Neural cell (in vitro differentiated cells): ENCODE results near the gene ADORA2A.

Source experiments
- EZH2 ChIP-seq: fragments of 200-600, 300-800 bp; shearing (Covaris generic), sonication (generic); IDR thresholded peaks from 2 replicates; pipeline ENCODE4 v1.6.1; 2014; ENCODE audit warnings: antibody characterized with exemption, low read length, borderline replicate concordance, mild to moderate bottlenecking; ENCODE audit not compliant: insufficient read depth, poor library complexity, severe bottlenecking
- SMC3 ChIP-seq: fragments of 450-650 bp; conservative IDR thresholded peaks from 2 replicates; pipeline ENCODE4 v1.6.1; 2014; ENCODE audit warnings: antibody characterized with exemption, mild to moderate bottlenecking, moderate library complexity; ENCODE audit not compliant: poor library complexity
- TF ChIP-seq, protein P1 (sequence below): fragments of 450-650 bp; IDR thresholded peaks from 2 replicates; pipeline ENCODE4 v1.5.1; 2014; ENCODE audit warnings: antibody characterized with exemption, mild to moderate bottlenecking, moderate library complexity; ENCODE audit not compliant: poor library complexity, severe bottlenecking

- TF ChIP-seq EZH2, result no peak
- TF ChIP-seq, protein P1, sequence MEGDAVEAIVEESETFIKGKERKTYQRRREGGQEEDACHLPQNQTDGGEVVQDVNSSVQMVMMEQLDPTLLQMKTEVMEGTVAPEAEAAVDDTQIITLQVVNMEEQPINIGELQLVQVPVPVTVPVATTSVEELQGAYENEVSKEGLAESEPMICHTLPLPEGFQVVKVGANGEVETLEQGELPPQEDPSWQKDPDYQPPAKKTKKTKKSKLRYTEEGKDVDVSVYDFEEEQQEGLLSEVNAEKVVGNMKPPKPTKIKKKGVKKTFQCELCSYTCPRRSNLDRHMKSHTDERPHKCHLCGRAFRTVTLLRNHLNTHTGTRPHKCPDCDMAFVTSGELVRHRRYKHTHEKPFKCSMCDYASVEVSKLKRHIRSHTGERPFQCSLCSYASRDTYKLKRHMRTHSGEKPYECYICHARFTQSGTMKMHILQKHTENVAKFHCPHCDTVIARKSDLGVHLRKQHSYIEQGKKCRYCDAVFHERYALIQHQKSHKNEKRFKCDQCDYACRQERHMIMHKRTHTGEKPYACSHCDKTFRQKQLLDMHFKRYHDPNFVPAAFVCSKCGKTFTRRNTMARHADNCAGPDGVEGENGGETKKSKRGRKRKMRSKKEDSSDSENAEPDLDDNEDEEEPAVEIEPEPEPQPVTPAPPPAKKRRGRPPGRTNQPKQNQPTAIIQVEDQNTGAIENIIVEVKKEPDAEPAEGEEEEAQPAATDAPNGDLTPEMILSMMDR, result no peak
- no peak for TF ChIP-seq SMC3
Observed at GRCh38 chr22:24427500-24428164, at the start of gene ADORA2A.
